ENCODE data around the gene FADS3. TPM values are rescaled to one million over a fixed set of nuclear protein-coding genes. Genes with fewer than 3 reads are reported as not detected.

The FADS3 gene
- total and polyA plus RNA-seq, 12 donors: 54.9 to 217 (median 75.2) TPM

DNA sequence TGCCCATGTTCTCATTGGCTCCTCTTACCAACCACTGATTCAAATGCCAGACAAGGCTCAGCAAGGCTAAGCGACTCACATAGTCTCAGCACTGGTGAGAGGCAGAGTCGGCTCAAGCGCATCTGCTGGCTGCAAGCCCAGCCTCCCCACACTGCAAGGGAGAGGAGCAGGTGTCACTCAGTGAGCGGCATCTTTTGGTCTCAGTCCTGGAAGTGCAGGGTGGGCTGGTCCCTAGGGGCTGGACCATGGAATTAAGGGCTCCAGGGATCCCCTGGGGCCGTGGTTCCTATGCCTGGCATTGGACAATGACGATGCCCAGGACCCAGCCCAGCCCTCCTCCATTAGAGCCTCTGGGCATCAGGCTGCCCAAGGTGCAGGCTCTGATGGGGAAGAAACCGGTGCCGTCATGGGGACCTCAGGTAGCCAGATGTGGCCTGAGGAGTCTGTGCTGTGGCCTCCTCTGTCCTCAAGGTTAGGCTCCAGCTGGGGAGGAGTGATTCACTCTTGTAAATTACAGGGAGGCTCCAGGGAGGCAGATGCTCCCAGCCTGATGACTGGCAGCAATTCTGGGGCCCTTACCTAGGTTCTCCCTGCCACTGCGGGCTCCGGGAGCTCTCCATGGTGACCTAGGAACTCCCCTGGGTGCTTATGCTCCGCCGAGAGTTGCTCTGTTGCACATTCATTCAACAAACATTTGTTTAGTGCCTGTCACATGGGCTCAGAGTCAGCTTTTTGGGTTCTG is 35.2 kb downstream of the FADS3 start:
- Histone ChIP-seq H3K4me1 (peaks cover 3 to 42% (median 25%) of the 10 kb centered on the region in 9 donors), H3K9me3 (no peaks in the 10 kb centered on the region), H3K27ac (no peak overlapping the region), H3K36me3 (peaks cover 0 to 78% (median 0%) of the 10 kb centered on the region in 9 donors), H3K27me3 (no peaks in the 10 kb centered on the region), H3K4me3 (no peak overlapping the region)
- WGBS, 2 donors: 86 to 87% methylated on average over 12 of the region's 12 CpGs
- TF ChIP-seq, protein P1, sequence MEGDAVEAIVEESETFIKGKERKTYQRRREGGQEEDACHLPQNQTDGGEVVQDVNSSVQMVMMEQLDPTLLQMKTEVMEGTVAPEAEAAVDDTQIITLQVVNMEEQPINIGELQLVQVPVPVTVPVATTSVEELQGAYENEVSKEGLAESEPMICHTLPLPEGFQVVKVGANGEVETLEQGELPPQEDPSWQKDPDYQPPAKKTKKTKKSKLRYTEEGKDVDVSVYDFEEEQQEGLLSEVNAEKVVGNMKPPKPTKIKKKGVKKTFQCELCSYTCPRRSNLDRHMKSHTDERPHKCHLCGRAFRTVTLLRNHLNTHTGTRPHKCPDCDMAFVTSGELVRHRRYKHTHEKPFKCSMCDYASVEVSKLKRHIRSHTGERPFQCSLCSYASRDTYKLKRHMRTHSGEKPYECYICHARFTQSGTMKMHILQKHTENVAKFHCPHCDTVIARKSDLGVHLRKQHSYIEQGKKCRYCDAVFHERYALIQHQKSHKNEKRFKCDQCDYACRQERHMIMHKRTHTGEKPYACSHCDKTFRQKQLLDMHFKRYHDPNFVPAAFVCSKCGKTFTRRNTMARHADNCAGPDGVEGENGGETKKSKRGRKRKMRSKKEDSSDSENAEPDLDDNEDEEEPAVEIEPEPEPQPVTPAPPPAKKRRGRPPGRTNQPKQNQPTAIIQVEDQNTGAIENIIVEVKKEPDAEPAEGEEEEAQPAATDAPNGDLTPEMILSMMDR (IDR thresholded peaks at IDR 0.05): no peak
- DNase-seq (no peak), ATAC-seq (no peak)
- intact Hi-C loops (cut with DNase I): no loop called here

DNA sequence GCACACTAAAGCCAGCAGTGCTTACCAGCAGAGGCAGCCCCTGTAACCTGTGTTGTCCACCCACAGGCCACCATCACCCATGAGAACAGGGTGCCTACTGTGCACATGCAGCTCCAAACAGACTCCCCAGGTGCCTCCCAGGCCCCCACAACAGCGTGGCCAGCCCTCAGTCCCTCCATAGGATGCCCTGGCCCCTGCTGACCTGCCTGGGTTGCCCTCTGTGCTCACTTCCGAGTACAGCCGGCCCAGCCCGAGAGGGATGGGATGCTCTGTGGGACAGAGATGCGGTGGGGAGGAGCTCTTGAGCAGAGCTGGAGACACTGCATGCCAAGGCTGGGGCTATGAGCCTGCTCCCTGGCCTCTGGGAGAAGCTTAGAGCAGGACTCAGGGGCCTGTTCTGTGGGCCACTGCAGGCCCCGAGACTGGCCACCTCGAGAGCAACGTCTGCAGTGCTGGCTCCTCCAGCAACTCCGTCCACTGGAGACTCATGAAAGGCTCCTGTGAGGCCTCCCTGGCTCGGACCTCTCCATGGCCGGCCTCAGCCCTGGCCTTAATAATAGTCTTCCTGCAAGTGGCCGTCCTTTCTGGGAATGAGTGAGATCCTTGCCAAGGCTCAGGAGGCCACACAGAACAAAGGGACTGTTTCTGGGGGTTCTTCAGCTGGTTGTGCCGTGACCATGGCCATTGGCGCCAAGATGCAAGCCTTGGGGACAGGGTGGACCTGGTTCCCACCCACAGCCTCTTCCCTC is 36.2 kb downstream of the FADS3 start:
- H3K27ac ChIP-seq: no peak overlapping the region
- TF ChIP-seq, protein P1 (IDR thresholded peaks at IDR 0.05): no peak
- intact Hi-C loops (cut with DNase I): loop anchor here in 2 of 10 donors (5.0 kb wide), 1 partner anchor 38 kb away; the partner anchor contains the start of gene FADS1 (in 2 of the 2)
- H3K4me3 ChIP-seq: no peak overlapping the region
- peaks cover 0 to 71% (median 0%) of the 10 kb centered on the region in 9 donors for H3K36me3 ChIP-seq
- WGBS, 2 donors: 88% methylated on average over 14 of the region's 14 CpGs
- no peaks in the 10 kb centered on the region for H3K27me3 ChIP-seq
- peaks cover 5 to 41% (median 24%) of the 10 kb centered on the region in 9 donors for H3K4me1 ChIP-seq
- no peaks in the 10 kb centered on the region for H3K9me3 ChIP-seq
- ATAC-seq (peak in 1 of 8 donors; percentile 12), DNase-seq (no peak)

DNA sequence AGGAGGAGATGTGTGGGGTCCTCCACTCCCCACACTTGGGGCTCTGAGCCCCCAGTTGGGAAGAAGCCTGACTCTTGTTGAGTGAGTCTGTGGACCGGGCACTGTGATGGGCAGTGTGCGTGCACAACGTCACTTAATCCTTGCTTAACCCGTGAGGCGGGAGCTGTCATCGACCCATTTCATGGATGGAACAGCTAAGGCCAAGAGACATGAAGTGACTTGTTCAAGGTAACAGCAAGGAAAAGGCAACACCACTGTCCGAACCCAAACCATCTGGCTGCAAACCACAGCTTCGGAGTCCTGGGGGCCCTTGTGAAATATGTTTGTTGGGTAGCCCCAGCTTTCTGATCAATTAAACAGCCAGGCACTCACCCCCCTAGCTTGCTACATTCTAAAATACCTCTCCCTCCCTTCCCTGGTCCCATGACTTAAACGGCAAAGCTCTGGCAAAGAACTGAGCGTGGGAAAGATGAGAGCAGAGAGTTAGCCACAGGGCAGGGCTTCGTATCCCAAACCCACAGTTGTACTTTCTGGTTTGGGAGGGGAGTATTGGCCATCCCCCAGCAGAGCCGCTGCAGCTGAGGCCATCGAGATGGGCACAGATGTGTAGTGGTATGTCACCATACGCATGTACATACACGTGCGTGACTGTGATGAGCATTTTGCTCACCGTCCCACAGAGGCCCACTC is 37.0 kb downstream of the FADS3 start:
- peaks cover 0 to 71% (median under 1%) of the 10 kb centered on the region in 9 donors for H3K36me3 ChIP-seq
- TF ChIP-seq, protein P1 (IDR thresholded peaks at IDR 0.05): no peak
- no peaks in the 10 kb centered on the region for H3K9me3 ChIP-seq
- H3K27me3 ChIP-seq: no peaks in the 10 kb centered on the region
- peak overlapping the region in 4 of 10 donors; percentile 11 to 52 (median 40) for H3K27ac ChIP-seq
- DNase-seq: no peak
- peaks cover 5 to 36% (median 18%) of the 10 kb centered on the region in 9 donors for H3K4me1 ChIP-seq
- 81 to 89% methylated on average over 17 of the region's 17 CpGs for WGBS, 2 donors
- no peak overlapping the region for H3K4me3 ChIP-seq
- intact Hi-C loops (cut with DNase I): loop anchor here in 2 of 10 donors (5.0 kb wide), 1 partner anchor 37 kb away; the partner anchor contains the start of gene FADS1 (in 2 of the 2)
- ATAC-seq: no peak

GRCh38 chr11:61853698-61854169 is 37.6 kb downstream of the FADS3 start:
- WGBS, 2 donors: 31 to 61% methylated on average over 13 of the region's 13 CpGs
- Histone ChIP-seq H3K4me1 (peaks cover 5 to 36% (median 18%) of the 10 kb centered on the region in 9 donors), H3K9me3 (no peaks in the 10 kb centered on the region), H3K36me3 (peaks cover 0 to 71% (median 4%) of the 10 kb centered on the region in 9 donors), H3K27me3 (no peaks in the 10 kb centered on the region), H3K4me3 (no peak overlapping the region), H3K27ac (peak overlapping the region in 5 of 10 donors; percentile 8 to 52 (median 39))
- intact Hi-C loops (cut with DNase I): loop anchor here in 2 of 10 donors (5.0 kb wide), 1 partner anchor 36 kb away; the partner anchor contains the start of gene FADS1 (in 2 of the 2)
- ATAC-seq (peak in 7 of 8 donors; percentile 18 to 74 (median 49)), DNase-seq (peak in 1 of 2 donors; percentile 72)
- TF ChIP-seq, protein P1 (IDR thresholded peaks at IDR 0.05): no peak
